ENCODE measurements around the gene KCNE4.

KCNE4 gene

GRCh38 chr2:223041527-223042109 lies 10.4 kb upstream of the KCNE4 start:
- DNase-seq, result no peak

DNA sequence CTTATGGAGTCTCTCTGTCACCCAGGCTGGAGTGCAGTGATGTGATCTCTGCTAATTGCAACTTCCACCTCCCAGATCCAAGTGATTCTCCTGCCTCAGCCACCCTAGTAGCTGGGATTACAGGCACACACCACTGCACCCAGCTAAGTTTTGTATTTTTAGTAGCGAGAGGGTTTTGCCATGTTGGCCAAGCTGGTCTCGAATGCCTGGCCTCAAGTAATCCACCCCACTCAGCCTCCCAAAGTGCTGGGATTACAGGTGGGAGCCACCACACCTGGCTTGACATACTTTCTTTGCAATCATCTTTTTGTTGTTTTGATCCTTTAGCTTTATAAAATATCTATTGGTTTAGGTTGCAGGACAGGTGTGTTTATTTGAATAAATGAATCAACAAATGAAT lies 9.7 kb upstream of the KCNE4 start:
- no peak for DNase-seq

DNA sequence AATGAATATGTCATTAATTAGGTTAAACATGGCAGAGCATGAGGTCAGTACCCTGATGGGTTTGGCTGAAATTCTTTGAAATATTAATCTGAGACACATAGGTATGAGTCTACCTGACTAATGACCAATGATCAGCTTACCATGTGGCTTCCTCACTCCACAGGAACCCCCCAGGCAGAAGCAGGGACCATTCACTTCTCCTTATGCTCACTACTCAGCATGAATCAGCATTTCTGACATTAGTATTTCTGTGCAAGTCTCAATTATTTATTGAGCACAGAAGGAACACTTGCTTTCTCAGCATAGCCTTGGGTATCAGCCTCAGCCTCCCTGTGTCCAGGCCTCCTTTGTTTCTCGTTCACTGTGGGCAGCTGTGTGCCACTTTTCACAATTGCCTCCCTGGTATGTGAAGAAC lies 9.3 kb upstream of the KCNE4 start:
- DNase-seq, result peak; percentile 29

DNA sequence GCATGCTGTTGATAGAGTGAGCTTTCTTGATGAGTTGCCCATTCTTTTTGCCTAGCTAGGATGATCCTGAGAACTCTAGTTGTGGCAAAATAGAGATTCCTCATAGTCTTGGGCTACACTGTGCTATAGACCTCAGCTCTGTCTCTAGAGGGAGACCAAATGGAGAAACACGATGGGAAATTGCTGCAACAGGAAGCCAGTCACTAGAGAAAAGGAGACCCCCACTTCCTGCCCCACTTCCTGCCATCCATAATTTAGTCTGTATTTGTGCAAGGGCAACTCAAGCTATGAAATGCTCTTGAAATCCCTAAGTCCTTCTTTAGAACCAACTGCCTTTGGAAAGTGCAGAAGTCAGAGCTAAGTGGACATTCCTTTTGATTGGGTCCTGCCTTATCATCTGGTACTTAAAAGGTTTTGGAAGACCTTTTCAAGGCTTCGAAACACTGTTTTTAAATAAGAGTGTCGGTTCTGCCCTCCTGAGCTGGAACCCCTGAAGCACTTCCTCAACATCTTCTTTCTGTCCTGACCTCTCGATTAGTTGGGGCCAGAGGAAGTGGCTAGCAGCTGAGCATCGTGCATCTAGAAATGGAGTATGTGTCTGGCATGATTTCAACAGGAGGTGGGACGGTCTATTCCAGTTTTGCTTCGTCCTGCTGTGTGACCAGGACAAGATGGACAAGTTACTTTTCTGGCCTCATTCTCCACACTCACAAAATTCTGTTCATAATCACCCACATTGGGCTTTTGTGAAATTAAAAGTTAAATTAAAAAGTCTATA lies 8.6 kb upstream of the KCNE4 start:
- DNase-seq, result peak; percentile 86

DNA sequence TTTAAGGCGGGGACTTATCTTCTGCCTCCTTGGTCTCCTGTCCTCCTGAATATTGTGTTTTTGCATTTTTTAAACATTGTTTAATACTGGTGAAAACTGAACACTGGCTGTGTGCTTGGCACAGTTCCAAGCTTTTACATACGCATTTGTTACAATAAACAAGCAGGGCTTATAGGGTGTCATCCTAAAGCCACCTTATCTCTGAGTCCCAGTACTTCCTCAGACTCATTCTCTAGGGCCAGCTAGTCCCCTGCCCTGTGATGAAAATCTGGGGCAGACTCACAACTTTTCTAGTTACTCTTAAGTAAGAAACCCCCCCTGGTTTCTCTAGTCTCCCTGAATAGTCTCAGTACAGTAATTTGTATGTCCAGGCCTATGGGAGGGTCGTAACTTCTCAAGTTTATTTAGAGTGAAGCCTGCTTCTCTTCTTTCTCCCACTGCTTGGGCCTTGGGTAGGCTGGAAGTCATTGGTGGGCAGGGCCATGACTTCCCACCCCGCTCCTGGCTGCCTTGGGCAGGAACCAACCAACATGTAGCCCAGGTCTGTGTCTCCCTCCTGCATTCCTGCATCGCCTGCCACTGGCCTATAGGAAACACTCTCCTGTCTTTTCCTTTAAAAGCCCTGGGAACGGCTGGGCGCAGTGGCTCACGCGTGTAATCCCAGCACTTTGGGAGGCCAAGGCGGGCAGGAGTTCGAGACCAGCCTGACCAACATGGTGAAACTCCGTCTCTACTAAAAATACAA lies 7.7 kb upstream of the KCNE4 start:
- DNase-seq, result peak; percentile 65

DNA sequence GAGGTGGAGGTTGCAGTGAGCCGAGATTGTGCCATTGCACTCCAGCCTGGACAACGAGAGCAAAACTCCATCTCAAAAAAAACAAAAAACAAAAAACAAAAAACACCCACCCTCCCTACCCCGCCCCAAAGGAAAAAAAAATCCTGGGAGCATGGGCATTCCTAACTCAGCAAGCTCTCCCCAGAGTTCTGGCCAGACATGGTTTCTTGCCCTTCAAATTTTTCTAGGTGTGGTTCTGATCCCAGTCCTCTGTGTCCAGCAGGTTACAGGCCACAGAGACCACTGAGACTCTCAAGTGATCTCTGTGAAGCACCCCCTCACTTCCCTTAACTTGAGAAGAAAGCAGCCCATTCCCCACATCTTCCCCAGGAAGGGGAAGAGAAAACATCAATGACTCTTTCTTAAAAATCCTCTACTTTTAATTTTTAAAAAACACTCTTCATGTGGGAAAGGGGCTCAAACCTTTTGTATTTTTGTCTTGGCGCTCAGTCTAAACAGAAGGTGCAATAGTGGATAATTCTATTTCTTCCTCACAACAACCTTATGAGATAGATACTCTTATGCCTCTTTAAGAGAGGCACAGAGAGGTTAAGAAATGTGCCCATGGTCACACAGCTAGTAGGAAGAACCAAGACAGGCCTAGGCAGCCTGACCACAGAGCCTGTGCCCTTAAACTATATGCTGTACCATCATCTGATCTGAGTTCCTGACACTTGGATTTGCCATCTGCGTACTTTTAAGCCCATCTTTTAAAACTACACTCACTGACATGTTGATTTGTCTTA lies 6.9 kb upstream of the KCNE4 start:
- DNase-seq, result no peak

- DNase-seq, result peak; percentile 21
Measured at GRCh38 chr2:223046470-223047040, 5.4 kb upstream of the KCNE4 start.

- no peak for DNase-seq
Measured at GRCh38 chr2:223047260-223047761, 4.7 kb upstream of the KCNE4 start.

GRCh38 chr2:223048519-223048918 lies 3.5 kb upstream of the KCNE4 start:
- DNase-seq, result no peak

DNA sequence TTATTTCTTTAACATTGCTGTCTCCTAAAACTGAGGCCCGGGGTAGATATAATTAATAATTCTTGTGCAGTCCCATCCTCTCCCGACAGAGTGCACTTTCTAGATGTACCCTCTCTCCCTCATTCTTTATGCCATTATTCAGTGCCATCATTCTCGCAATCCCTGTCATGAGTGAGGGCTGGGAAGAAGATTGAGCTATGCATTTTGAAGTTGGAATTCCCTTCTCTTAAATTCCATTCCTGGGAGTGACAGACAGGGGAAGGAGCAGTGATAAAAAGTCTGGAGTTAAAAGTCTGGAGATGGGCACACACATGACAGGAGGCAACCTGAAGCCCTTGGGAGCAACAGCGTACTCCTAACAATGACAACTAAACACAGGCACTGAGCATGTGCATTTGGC lies 2.6 kb upstream of the KCNE4 start:
- no peak for DNase-seq

DNA sequence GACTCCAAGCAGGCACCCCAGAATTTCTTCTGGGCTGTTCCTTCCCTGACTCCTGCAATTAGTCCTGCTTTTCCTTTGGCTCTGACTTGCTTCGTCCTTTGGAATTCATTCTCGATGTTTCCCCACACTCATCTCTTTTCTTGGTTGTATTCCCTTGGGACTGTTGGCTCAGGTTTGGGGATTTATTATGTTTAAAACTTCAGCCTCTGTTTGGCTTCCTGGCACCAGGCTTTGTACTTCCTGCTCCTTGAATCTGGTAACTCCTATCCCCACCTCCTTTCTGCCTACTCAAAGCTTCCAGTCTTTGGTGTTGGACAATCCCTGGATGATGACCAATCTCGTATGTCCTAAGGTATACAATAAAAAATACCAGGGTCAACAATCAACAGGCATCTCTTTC lies 1.8 kb upstream of the KCNE4 start:
- DNase-seq, result no peak

- DNase-seq, result no peak
Measured at GRCh38 chr2:223050900-223051504, 988 bp upstream of the KCNE4 start.

GRCh38 chr2:223052548-223053483 lies 826 bp downstream of the KCNE4 start:
- no peak for DNase-seq

GRCh38 chr2:223053484-223054192 lies 1.6 kb downstream of the KCNE4 start:
- no peak for DNase-seq

GRCh38 chr2:223054193-223054781 lies 2.3 kb downstream of the KCNE4 start:
- DNase-seq, result no peak

DNA sequence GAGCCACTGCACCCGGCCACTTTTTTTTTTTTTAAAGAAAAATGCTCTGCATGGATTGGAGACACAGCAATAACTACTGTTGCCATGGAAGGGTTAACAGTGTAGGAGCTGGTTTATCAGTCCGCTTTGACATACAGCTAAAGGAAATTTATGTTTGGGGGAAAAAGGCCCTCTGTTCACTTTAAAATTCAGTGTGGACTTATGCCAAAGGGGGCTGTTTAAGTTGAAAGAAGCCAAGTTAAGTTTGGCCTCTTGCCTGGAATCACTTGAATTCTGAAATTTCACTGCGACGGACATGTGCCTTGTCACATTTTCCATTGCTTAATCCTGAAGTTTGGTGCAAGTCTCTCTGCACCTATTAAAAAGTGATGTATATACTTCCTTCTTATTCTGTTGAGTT lies 3.1 kb downstream of the KCNE4 start:
- peak; percentile 29 for DNase-seq

DNA sequence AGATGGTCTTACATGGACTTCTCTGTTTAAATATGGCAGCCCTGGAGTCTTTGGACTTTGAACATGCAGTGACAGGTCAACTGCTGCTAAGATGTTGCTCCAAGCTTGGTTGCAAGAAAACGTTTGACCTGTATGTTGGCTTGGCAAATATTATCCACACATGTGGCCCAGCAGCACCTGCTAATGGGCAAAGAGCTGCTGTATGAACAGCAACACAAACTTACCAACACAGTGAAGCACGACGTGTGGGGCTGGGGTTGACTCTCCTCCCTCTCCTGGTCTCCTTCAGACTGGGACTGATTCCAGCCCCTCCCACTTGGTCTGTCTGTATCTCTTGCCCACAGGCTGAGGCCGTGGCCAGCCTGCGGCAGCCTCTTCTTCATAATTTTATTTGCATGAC lies 3.8 kb downstream of the KCNE4 start:
- DNase-seq, result no peak

DNA sequence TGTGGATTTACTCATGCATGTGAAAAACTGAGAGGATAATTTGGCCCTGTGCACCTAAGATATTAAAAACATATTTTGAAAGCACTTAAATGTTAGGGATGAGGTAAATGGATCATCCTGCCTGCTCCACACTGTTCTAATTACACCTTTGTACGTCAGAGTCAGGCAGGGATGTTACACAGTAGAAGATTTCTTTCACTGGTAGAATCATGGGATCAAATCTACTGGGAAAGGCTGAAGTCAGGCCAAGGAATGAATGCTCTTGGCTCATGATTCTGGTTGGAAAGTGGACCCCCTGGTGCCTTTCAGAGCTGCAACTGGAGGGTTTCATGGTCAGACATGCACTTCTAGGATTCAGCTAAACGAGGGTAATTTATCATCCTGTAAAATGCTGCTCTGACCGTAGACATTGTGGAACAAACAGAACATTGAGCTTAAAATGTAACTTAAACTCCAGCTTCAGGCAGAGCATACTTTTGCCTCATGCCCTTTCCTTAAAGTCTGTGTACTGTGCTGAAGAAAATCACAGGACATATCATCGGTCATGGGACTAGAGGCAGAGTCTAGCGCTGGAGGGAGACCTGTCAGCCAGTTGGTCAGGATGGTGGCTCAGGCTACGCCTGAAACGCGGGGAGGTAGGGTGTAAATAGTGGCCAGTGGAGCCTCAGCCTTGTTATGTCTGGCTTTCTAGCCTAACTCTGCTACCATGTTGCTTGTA lies 4.9 kb downstream of the KCNE4 start:
- no peak for DNase-seq

DNA sequence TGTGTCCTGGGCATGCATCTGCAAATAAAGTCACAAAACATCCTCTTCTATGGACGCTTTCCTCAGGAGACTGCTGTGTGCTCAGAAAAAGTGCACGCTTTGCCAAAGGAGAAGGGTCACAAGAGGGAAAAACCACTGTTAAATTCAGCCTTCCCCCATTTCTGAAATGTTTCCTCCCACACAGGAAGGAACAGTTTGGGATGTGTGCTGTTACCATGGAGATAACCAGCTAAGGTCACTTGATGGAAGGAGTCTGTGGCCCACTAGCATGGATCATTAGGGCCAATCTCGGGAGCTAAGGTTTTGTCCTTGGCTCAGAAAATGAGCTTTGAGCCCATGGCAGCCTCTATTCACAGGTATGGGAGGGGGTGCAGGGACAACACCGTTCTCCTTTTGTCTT lies 5.6 kb downstream of the KCNE4 start:
- no peak for DNase-seq
